Astrocyte (in vitro differentiated cells and primary cell): ENCODE measurements around the gene FAM20B.

ENCODE experiments used
- CTCF ChIP-seq: IDR thresholded peaks from 2 replicates; pipeline ENCODE4 v1.5.1; 2011; ENCODE audit warnings: low read depth, mild to moderate bottlenecking, inconsistent platforms, low read length, moderate library complexity; ENCODE audit not compliant: insufficient read depth
- EZH2 ChIP-seq: IDR thresholded peaks from 2 replicates; pipeline ENCODE4 v1.6.1; 2012; ENCODE audit warnings: mild to moderate bottlenecking, low read length, inconsistent platforms; ENCODE audit not compliant: insufficient read depth

GRCh38 chr1:179081687-179082332, 56.1 kb downstream of the FAM20B start, which contains the start of gene TOR3A:
- TF ChIP-seq CTCF, result no peak
- no peak for TF ChIP-seq EZH2
